Measurements from ENCODE around the gene MRPS18C.
"Not testable (repeated sequence)": the region's sequence is repeated elsewhere in the genome, so short reads cannot be mapped to it uniquely, and the experiment has no call there.

The MRPS18C gene

DNA sequence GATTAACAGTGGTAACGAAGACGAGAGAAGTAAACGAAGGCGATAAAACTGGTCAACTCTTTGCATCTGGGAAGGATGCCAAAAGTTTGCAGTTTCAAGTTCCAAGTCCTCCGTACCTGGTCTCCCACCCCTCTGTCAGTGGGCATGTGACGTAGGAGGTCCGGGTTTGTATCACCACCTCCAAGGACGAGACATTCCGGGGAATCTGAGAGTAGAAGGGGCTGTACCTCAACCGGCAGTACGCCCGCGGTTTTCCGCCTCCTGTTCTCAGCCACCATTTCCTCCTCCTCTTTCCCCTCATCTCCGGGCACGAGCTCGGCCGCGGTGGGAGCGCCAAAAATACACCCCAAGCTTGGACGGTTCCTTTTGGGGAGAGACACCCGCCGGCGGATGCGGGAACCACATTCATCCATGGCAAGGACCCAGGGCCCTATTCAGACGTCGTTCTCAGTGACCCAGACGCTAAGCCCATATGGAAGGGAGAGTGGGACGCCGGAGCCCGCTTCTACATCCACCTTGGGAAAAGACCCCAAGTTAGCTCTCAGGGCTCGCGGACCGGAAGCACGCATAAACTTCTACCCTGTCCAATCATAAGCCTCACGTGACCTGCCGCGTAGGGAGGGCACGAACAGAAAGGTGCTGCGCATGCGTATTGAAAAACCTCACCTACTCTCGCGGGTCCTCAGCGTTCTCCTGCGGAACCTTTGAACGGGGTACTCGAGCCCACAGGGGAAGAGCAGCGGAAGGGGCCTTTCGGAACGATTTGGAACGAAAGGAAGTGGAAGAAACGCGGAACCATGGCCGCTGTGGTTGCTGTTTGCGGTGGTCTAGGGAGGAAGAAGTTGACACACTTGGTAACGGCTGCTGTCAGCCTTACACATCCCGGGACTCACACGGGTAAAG, at the start of gene MRPS18C, which contains the start of gene HELQ:
MRPS18C (plus strand) TSS at position 778 of the 903 bp plus-strand sequence; CDS start at position 798, 20 bp downstream.
HELQ (minus strand) TSS at position 543 of the 903 bp plus-strand sequence; CDS start at position 413, 130 bp downstream.
- peak; percentile 98 for DNase-seq

GRCh38 chr4:83408908-83409307, 47.0 kb upstream of the MRPS18C start:
- DNase-seq: no peak

GRCh38 chr4:83413676-83414075, 42.2 kb upstream of the MRPS18C start:
- DNase-seq: peak; percentile 61

GRCh38 chr4:83417566-83417965, 38.3 kb upstream of the MRPS18C start:
- DNase-seq: no peak

GRCh38 chr4:83418211-83418610, 37.6 kb upstream of the MRPS18C start:
- DNase-seq: no peak

DNA sequence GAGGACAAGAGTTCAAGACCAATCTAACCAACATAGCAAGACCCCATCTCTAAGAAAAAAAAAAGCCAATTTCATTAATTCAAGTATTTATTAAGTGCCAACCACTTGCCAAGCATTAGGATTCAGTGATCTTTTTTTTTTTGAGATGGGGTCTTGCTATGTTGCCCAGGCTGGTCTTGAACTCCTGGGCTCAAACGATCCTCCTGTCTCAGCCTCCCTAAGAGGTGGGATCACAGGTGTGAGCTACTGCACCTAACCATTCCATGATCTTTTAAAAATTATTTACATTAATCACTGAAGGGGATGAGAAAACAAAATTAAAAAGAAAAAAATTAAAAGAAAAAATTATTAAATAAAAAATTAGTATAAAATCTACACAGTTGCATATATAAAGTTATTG, 24.7 kb upstream of the MRPS18C start:
- no peak for DNase-seq

GRCh38 chr4:83436680-83437079, 19.2 kb upstream of the MRPS18C start:
- DNase-seq: no peak

GRCh38 chr4:83438719-83439118, 17.1 kb upstream of the MRPS18C start:
- DNase-seq: no peak

DNA sequence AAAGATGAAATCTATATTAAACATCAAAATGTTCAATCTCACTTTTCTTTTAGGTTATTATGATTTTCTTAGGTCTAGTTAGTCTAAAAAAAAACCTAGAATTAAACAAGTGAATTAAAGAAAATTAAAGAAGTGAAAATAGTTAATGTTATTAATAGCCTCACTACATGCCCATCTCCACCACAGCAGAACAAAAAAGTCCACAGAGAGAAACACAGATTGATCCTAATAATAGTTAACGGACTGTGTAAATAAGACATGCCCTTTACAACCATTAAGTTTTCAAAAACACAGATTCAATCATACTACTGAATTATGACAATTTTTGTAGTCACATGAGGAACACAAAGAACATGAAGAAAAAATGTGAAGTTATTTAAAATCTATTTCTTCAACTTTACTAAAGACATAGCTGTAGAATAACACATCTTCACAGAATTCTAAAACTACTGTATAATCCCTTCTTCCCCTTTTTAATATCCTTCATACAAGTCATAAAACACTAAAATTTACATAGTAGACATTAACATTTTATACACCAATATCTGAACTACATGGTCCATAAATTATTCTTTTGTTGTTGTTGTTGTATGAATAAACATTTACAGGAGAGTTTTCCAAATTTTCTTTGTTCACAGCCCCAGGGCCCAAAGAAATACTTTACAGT, 15.6 kb upstream of the MRPS18C start:
- no peak for DNase-seq

DNA sequence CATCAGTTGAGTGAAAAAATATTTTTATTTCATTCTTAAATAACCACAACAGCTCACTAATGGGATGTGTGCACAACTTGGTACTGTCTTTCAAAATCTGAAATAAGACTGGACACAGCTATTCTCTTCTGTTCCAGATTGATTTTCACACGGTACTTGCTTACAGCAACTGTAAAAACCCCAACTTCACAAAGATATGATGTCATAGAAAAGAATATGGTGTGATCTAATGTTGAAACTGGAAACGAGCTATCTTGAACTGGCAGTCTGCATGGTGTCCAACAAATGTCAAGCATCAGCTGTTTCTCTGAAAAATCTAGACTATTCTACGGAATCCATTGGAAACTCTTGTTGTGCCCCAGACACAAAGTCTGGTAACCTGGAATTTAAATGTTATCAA, 15.0 kb upstream of the MRPS18C start:
- no peak for DNase-seq

DNA sequence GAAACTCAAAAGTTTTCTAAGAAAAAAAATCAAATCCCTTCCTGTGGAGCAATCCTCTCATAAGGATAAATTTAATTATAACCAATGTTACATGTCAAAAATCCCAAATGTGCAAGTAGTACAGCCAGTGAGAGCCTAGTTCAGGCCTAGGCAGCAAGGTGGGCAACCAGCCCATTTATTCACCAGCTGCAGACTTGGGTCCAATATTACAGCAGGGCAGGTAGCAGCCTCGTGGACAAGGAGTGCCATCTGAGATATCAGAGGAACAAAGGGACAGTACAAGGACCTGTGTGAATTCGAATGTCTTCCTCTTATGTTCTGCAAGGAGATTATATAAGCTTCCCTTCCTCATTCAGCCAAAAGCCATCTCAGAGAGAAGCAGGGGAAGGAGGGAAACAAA, 6.8 kb upstream of the MRPS18C start:
- no peak for DNase-seq

DNA sequence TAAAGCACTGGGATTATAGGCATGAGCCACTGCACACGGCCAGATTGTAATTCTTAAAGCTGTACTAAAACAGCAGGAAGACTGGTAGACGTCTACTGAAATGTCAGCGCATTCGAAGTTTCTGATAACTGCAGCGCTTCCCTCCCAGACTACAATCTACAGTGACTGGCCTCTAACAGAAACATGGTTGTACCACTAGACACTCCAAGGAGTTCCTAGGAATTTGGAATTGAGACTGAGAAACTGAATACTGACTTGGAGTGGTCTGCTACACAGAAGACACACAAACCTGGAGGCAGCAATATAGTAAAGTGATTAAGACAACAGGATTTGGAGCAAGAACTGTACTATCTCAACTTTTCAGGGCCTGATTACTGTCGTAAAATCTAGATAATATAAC, 1.2 kb upstream of the MRPS18C start:
- DNase-seq: no peak

GRCh38 chr4:83456184-83456501, 285 bp downstream of the MRPS18C start:
- no peak for DNase-seq

- no peak for DNase-seq
These were observed 17.6 kb downstream of the MRPS18C start for GRCh38 chr4:83473423-83473822.

GRCh38 chr4:83473966-83474365, 18.1 kb downstream of the MRPS18C start:
- DNase-seq: no peak

DNA sequence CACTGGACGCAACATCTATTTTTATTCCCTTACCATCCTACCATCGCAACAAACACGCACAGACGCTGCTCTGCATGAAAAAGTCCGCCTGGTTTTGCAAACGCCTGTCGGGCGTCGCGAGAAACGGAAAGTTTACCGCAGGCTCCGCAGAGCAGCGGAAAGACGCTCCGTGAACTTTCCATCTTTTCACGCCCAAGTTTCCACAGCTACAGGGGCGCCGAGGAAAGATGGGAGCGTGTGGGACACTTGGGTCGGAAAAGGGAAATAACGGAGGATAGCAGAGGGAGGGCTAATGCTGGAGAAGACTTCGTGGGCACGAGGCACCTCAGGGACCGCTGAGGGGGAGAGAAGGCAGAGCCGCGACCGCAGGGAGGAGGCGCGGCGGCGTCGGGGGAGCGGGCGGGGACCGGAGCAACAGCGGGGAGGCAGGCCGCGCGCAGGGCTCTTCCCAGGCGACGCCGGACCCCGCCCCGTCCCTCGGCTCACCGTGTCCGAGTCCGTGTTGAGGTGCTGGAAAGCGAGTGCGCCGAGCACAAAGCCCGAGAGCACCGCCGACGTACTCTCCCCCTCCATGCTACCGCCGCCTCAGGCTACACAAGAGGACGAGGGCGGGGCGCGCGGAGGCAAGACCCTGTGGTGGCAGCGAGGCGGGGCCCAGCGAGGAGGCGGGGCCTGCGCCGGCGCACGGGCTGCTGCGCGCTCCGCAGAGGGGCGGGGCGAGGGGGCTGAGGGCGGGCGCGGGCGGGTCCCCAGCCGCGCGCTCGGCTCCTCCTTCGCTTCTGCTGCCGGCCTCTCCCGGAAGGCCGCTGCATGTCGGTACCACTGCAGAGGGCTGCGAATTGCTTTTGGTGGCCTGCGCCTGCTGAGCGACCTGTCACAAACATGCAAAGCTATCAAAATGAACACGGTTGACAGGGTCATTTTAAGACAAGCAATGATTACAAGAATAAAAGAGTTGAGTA, 28.9 kb downstream of the MRPS18C start, which contains the start of gene ABRAXAS1:
ABRAXAS1 (minus strand) TSS at position 601 of the 962 bp plus-strand sequence; CDS start at position 573, 28 bp downstream.
- peak; percentile 99 for DNase-seq

GRCh38 chr4:83486457-83487129, 30.7 kb downstream of the MRPS18C start:
- DNase-seq: peak; percentile 57

GRCh38 chr4:83489711-83490326, 34.0 kb downstream of the MRPS18C start:
- DNase-seq: no peak

GRCh38 chr4:83490876-83491450, 35.1 kb downstream of the MRPS18C start:
- no peak for DNase-seq

DNA sequence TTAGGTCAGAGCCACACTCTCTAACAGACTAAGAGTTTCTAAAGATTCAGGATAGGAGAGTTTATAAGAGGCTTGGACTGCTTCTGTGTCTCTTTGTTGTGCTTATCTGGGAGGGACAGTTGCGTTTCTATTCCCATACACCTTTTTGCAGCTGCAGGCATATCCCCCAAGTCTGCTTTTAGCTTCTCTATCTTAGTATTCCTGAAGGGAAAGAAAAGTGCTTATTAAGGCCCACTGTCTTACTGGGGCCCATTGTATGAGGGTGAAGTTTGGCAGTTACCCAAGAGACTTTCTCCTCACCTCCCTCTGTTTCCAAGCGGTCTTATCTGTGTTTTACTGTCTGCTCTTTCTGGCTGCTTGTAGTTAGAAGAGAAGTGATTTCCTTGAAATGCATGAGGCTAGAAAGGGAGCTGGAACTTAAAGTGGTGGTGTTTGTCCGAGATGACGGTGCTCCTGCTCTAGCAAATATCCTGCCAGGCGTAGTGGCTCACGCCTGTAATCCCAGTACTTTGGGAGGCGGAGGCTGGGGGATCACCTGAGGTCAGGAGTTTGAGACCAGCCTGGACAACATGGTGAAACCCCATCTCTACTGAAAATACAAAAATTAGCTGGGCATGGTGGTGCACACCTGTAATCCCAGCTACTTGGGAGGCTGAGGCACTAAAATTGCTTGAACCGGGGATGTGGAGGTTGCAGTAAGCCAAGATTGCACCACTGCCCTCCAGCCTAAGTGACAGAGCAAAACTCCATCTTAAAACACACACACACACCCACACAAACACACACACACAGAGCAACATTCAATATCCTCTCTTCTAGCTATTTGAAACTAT, 40.4 kb downstream of the MRPS18C start:
- not testable (repeated sequence) for DNase-seq

Measured in islet precursor cell (in vitro differentiated cells).